DOHH2 (cell line): Measurements from ENCODE around the gene SPAG16.

Experiments
- CTCF ChIP-seq: fragments of 200-600 bp; sonication (generic); IDR thresholded peaks from one replicate; pipeline ENCODE4 v1.5.1; 2014; ENCODE audit warnings: antibody characterized with exemption, mild to moderate bottlenecking, low read depth, low read length; ENCODE audit not compliant: poor library complexity, severe bottlenecking
- EZH2phosphoT487 ChIP-seq: fragments of 200-600 bp; sonication (generic); IDR thresholded peaks from 2 replicates; pipeline ENCODE4 v1.6.1; 2017; ENCODE audit warnings: borderline replicate concordance, mild to moderate bottlenecking, antibody characterized with exemption, low read length, moderate library complexity, mixed read lengths

- TF ChIP-seq CTCF (no peak), EZH2phosphoT487 (no peak)
Observed at GRCh38 chr2:214226061-214226460, 941.8 kb downstream of the SPAG16 start.
